Effector memory CD8-positive, alpha-beta T cell (primary cell): ENCODE measurements around the gene WDR4.
"Not testable (repeated sequence)": the region's sequence is repeated elsewhere in the genome, so short reads cannot be mapped to it uniquely, and the experiment has no call there.

Source experiments
- ATAC-seq: fragments of 150-1000 bp; cut with Tn5 transposase; replicated peaks from 2 replicates; pipeline ENCODE4 v1.10.0; 2021; ENCODE audit warnings: mild to moderate bottlenecking, moderate library complexity
- DNase-seq, 3 experiments: peaks; one replicate each; pipeline ENCODE4 v3.0.0; 2021
- H3K27ac Mint-ChIP-seq, 2 donors: one replicate each; pipeline ENCODE4 v1.8.0; 2022; ENCODE audit warnings: mild to moderate bottlenecking in 2 of 2, mixed read lengths in 2 of 2, moderate library complexity in 2 of 2
- H3K27me3 Mint-ChIP-seq, 2 donors: one replicate each; pipeline ENCODE4 v1.8.0; 2022; ENCODE audit warnings: mixed read lengths in 2 of 2
- H3K36me3 Mint-ChIP-seq: one replicate; pipeline ENCODE4 v1.8.0; 2022; ENCODE audit warnings: mild to moderate bottlenecking, moderate library complexity, mixed read lengths; ENCODE audit not compliant: insufficient read depth
- H3K4me1 Mint-ChIP-seq, 2 donors: one replicate each; pipeline ENCODE4 v1.8.0; 2022; ENCODE audit warnings: low read depth in 2 of 2, mixed read lengths in 2 of 2
- H3K4me3 Mint-ChIP-seq, 2 donors: one replicate each; pipeline ENCODE4 v1.8.0; 2022; ENCODE audit warnings: mild to moderate bottlenecking in 2 of 2, mixed read lengths in 2 of 2, moderate library complexity in 2 of 2
- H3K9me3 Mint-ChIP-seq, 2 donors: one replicate each; pipeline ENCODE4 v1.8.0; 2022; ENCODE audit warnings: mixed read lengths in 2 of 2
- total RNA-seq, 9 experiments: gene quantifications; one replicate each; lab custom pipeline; 2026; lab: John Stamatoyannopoulos, UW

WDR4 gene, protein sequence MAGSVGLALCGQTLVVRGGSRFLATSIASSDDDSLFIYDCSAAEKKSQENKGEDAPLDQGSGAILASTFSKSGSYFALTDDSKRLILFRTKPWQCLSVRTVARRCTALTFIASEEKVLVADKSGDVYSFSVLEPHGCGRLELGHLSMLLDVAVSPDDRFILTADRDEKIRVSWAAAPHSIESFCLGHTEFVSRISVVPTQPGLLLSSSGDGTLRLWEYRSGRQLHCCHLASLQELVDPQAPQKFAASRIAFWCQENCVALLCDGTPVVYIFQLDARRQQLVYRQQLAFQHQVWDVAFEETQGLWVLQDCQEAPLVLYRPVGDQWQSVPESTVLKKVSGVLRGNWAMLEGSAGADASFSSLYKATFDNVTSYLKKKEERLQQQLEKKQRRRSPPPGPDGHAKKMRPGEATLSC
- total RNA-seq: 12.8 to 47.8 (median 29.5) reads per million in 9 experiments

GRCh38 chr21:42878993-42879787, at the start of gene WDR4:
WDR4 (minus strand) TSS chr21:42879539; CDS start chr21:42879495, 44 bp downstream.
- H3K27me3 Mint-ChIP-seq: no peaks in the 10 kb centered on the region
- H3K27ac Mint-ChIP-seq: peak within 1 kb of the TSS; percentile 99
- no peaks in the 10 kb centered on the region for H3K9me3 Mint-ChIP-seq
- peaks cover 53% of the 10 kb centered on the region for H3K36me3 Mint-ChIP-seq
- peaks cover 24 to 29% of the 10 kb centered on the region in 2 donors for H3K4me1 Mint-ChIP-seq
- DNase-seq (peak; percentile 98 to 100 (median 99)), ATAC-seq (peak; percentile 89)
- peak within 1 kb of the TSS; percentile 87 to 98 for H3K4me3 Mint-ChIP-seq

DNA sequence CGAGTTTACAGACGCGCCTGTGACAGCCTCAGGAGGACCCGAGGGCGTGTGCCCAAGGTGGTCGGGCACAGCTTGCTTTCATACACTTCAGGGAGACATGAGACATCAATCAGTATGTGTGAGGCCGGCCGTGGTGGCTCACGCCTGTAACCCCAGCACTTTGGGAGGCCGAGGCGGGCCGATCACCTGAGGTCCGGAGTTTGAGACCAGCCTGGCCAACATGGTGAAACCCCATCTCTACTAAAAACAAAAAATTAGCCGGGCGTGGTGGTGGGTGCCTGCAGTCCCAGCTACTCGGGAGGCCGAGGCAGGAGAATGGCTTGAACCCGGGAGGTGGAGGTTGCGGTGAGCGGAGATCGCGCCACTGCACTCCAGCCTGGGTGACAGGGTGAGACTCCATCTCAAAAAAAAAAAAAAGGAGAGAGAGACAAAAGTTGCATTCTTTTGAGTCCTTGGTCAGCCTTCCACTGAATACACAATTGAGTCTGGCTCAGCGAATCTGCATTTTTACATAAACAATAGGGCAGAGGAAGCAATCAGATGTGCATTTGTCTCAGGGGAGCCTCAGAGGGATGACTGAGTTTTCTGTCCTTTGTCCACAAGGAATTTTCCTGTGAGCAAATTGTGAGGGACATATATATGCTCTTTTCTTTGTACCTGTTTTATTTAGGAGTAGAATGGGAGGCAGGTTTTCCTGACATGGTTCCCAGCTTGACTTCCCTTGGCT, 48.3 kb upstream of the WDR4 start:
- ATAC-seq, H3K27ac Mint-ChIP-seq, DNase-seq, H3K9me3 Mint-ChIP-seq, H3K27me3 Mint-ChIP-seq, H3K36me3 Mint-ChIP-seq, H3K4me3 Mint-ChIP-seq: not testable (repeated sequence)
- peaks cover 10 to 11% of the 10 kb centered on the region in 2 donors for H3K4me1 Mint-ChIP-seq

DNA sequence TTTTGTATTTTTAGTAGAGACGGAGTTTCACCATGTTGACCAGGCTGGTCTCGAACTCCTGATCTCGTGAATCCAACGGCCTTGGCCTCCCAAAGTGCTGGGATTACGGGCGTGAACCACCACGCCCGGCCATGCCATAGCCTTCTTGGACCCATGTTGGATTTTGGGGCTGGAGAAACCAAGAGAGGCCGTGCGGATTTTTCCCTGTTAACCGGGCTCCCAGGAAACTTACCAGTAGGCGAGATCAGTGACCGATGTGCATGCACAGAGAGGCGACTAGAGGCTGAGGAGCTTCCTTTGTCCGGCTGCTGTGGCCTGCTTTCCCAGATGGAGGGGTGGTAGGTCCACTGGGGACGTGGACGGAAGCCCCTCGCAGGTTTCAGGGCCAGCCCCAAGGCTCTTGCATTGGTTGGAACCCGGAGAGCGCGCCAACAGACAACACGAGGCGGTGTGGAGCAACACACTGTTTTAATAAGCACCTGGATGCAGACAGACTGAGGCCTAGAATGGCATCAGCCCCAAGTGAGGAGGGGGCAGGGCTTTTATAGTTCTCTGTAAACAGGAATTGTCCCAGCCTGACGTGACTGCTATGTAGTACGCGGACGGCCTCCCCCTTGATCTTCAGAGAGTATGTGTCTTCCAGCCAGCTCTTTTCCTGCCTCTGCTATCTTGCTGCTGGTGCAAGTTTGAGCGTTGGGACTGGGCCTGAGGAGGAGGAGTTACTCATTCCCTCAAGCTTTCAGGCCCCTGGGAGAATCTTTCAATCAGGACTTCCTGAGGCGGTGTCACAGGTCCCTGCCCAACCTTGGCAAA, 46.0 kb upstream of the WDR4 start, which contains the start of gene ERVH48-1:
TSS of gene ERVH48-1 (minus strand) at position 517 of the 813 bp plus-strand sequence. CDS start 6,624 bp downstream, outside the sequence.
- Mint-ChIP-seq H3K27me3 (no peaks in the 10 kb centered on the region), H3K4me3 (no peak within 1 kb of the TSS), H3K4me1 (peaks cover 10 to 11% of the 10 kb centered on the region in 2 donors), H3K27ac (peak within 1 kb of the TSS in 1 of 2 donors; percentile 64), H3K36me3 (peaks cover 3% of the 10 kb centered on the region), H3K9me3 (no peaks in the 10 kb centered on the region)
- no peak for ATAC-seq
- no peak for DNase-seq

GRCh38 chr21:42924433-42924751, 45.1 kb upstream of the WDR4 start:
- DNase-seq (no peak), ATAC-seq (no peak)
- peak overlapping the region; percentile 23 to 64 for H3K27ac Mint-ChIP-seq
- H3K27me3 Mint-ChIP-seq: no peaks in the 10 kb centered on the region
- H3K9me3 Mint-ChIP-seq: no peaks in the 10 kb centered on the region
- H3K4me3 Mint-ChIP-seq: no peak overlapping the region
- peaks cover 3% of the 10 kb centered on the region for H3K36me3 Mint-ChIP-seq
- H3K4me1 Mint-ChIP-seq: peaks cover 10 to 11% of the 10 kb centered on the region in 2 donors

DNA sequence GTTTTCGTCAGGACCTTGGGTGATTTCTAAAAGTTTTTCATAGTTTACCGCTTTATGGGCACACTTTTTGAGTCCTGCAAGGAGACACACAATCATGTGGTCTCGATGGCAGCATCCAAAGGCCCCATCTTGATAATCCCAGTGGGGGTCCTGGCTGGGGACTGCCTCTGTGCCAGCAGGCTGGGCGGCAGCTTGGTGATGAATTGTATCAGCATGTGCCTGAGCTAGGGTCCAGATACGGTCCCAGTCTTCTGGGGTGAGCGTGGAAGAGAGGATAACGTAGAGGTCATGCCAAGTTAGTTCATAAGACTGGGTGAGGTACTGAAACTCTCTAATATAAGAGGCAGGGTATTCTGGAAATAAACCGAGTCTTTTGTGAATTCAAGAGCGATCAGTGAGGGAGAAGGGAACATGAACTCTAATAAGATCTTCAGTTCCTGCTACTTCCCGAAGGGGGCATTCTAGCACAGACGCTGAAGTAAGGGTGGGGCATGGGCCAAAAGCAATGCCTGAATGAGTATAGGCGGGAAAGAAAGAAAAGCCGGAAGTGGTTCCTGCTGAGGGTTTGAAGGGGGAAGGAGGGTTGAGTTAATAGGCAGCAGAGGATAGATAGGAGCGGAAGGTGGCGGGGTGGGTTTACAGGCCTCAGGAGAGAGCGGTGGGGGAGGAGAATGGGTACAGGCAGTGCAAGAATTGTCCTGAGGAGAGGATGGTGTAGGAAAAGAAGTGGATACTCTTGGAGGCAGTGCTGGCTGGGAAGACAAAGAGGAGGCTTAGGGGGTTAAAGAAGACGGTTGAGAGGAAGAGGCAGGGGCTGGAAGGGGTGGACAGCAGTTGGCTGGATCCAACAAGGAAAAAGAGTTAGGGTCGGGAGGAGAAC, 44.5 kb upstream of the WDR4 start:
- peak overlapping the region; percentile 23 to 64 for H3K27ac Mint-ChIP-seq
- H3K36me3 Mint-ChIP-seq: peaks cover 3% of the 10 kb centered on the region
- H3K4me1 Mint-ChIP-seq: peaks cover 10 to 11% of the 10 kb centered on the region in 2 donors
- no peaks in the 10 kb centered on the region for H3K27me3 Mint-ChIP-seq
- ATAC-seq: peak; percentile 91
- H3K9me3 Mint-ChIP-seq: no peaks in the 10 kb centered on the region
- peak overlapping the region; percentile 2 to 22 for H3K4me3 Mint-ChIP-seq
- DNase-seq: peak; percentile 50 to 53 (median 50)

- H3K9me3 Mint-ChIP-seq: no peaks in the 10 kb centered on the region
- H3K4me1 Mint-ChIP-seq: peaks cover 10 to 11% of the 10 kb centered on the region in 2 donors
- H3K27ac Mint-ChIP-seq: no peak overlapping the region
- H3K4me3 Mint-ChIP-seq: no peak overlapping the region
- no peaks in the 10 kb centered on the region for H3K27me3 Mint-ChIP-seq
- ATAC-seq: no peak
- H3K36me3 Mint-ChIP-seq: peaks cover 3% of the 10 kb centered on the region
- no peak for DNase-seq
Measured at GRCh38 chr21:42922918-42923317, 43.6 kb upstream of the WDR4 start.

DNA sequence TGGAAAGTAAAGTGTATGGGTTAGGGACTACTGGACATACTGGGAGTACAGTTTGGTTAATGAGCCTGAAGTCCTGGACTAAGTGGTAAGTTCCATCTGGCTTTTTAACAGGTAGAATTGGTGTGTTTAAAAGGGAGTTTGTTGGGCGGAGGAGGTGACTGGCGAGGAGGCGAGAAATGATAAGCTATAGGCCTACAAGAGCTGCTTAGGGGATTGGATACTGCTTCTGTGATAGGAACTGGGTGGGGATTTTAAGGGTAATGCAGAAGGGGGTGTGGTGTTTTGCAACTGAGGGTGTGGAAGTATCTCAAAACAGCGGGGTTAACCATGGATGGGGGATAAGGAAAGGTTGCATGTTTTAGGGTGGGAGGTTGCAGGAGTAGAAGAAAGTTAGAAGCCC, 42.6 kb upstream of the WDR4 start:
- no peak for DNase-seq
- ATAC-seq: no peak
- H3K36me3 Mint-ChIP-seq: peaks cover 3% of the 10 kb centered on the region
- no peak overlapping the region for H3K4me3 Mint-ChIP-seq
- no peak overlapping the region for H3K27ac Mint-ChIP-seq
- H3K27me3 Mint-ChIP-seq: no peaks in the 10 kb centered on the region
- H3K9me3 Mint-ChIP-seq: no peaks in the 10 kb centered on the region
- H3K4me1 Mint-ChIP-seq: peaks cover 10 to 11% of the 10 kb centered on the region in 2 donors

DNA sequence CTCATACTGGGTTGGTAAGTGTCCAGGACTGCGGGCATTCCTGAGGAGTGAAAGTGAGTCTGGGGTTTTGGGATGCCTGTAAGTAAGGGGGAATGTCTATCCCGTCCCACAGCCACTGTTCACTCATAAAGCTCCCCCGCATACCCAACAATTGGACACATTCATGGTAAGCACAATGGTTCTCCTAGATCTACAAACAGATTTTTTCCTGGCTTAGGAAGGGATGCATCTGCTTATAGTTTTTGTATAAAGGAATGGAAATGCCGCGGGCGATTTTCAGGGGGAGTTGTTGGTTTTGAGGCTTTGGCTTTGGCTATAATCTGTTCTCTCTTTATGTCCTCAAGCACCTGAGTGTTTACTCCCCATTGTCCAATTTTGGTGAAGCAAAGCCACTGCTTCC, 39.0 kb upstream of the WDR4 start:
- H3K4me1 Mint-ChIP-seq: peaks cover 0 to 2% of the 10 kb centered on the region in 2 donors
- no peak overlapping the region for H3K4me3 Mint-ChIP-seq
- DNase-seq (no peak), ATAC-seq (no peak)
- no peaks in the 10 kb centered on the region for H3K36me3 Mint-ChIP-seq
- H3K27ac Mint-ChIP-seq: no peak overlapping the region
- no peaks in the 10 kb centered on the region for H3K27me3 Mint-ChIP-seq
- no peaks in the 10 kb centered on the region for H3K9me3 Mint-ChIP-seq

DNA sequence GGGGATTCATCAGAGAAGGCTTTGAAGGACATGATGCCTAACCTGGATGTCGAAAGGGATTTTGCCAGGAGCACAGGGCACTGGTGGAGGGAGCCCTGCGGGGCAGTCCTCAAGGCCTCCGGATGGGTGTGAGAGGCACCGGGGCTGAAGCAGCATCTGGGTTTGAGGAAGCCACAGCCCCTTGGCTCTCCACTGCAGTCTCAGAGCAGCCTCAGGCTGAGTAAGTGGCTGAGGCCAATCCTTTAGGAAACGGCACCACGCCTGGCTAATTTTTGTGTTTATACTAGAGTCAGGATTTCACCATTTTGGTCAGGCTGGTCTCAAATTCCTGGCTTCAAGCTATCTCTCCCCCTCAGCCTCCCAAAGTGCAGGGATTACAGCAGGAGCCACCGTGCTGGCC, 34.1 kb upstream of the WDR4 start:
- no peaks in the 10 kb centered on the region for H3K9me3 Mint-ChIP-seq
- H3K4me1 Mint-ChIP-seq: no peaks in the 10 kb centered on the region
- peaks cover 39% of the 10 kb centered on the region for H3K36me3 Mint-ChIP-seq
- peak overlapping the region; percentile 15 to 30 for H3K27ac Mint-ChIP-seq
- DNase-seq (no peak), ATAC-seq (no peak)
- no peaks in the 10 kb centered on the region for H3K27me3 Mint-ChIP-seq
- no peak overlapping the region for H3K4me3 Mint-ChIP-seq

DNA sequence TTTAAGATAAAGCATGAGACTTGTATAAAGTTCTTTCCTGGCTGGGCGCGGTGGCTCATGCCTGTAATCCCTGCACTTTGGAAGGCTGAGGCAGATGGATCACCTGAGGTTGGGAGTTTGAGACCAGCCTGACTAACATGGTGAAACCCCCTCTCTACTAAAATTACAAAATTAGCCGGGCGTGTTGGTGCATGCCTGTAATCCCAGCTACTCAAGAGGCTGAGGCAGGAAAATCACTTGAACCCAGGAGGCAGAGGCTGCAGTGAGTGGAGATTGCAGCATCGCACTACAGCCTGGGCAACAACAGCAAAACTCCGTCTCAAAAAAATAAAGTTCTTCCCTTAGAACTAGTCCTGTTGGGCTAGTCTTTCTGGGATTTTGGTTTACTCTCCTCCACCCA, 32.6 kb upstream of the WDR4 start:
- H3K36me3 Mint-ChIP-seq: peaks cover 48% of the 10 kb centered on the region
- H3K4me1 Mint-ChIP-seq: not testable (repeated sequence)

DNA sequence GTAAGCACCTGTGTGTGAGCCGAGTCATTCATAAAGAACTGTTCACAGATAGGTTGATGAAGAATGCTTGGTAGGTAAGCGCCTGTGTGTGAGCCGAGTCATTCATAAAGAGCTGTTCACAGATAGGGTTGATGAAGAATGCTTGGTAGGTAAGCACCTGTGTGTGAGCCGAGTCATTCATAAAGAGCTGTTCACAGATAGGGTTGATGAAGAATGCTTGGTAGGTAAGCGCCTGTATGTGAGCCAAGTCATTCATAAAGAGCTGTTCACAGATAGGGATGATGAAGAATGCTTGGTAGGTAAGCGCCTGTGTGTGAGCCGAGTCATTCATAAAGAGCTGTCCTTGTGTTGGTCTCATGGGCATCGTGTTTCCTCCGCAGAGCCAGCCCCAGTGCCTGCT, 29.1 kb upstream of the WDR4 start:
- H3K27ac Mint-ChIP-seq, ATAC-seq, H3K4me1 Mint-ChIP-seq, H3K9me3 Mint-ChIP-seq, DNase-seq, H3K27me3 Mint-ChIP-seq, H3K4me3 Mint-ChIP-seq: not testable (repeated sequence)
- peaks cover 75% of the 10 kb centered on the region for H3K36me3 Mint-ChIP-seq

More for the DNA sequence above, 32.6 kb upstream of the WDR4 start:
- H3K27me3 Mint-ChIP-seq, H3K9me3 Mint-ChIP-seq, DNase-seq, H3K4me3 Mint-ChIP-seq, ATAC-seq, H3K27ac Mint-ChIP-seq: not testable (repeated sequence)

- Mint-ChIP-seq H3K4me3 (no peak overlapping the region), H3K36me3 (peaks cover 71% of the 10 kb centered on the region), H3K4me1 (peaks cover 0 to 3% of the 10 kb centered on the region in 2 donors), H3K27ac (no peak overlapping the region), H3K9me3 (no peaks in the 10 kb centered on the region), H3K27me3 (no peaks in the 10 kb centered on the region)
- no peak for ATAC-seq
- no peak for DNase-seq
Measured at GRCh38 chr21:42906233-42906632, 26.9 kb upstream of the WDR4 start.
